H1 (cell line): ENCODE results near the gene SLC13A5.

ENCODE experiments used
- ATF2 ChIP-seq: IDR thresholded peaks from 2 replicates; pipeline ENCODE4 v1.6.1; 2012; ENCODE audit warnings: low read length, inconsistent platforms
- CTCF ChIP-seq, 3 experiments: IDR thresholded peaks; 1 replicate in 2 of 3; 2 replicates in 1 of 3; pipeline versions ENCODE4 v1.5.1 to v1.6.1; 2011; ENCODE audit warnings: low read length in 3 of 3, mild to moderate bottlenecking in 3 of 3, inconsistent platforms in 2 of 3, low read depth in 1 of 3, moderate library complexity in 1 of 3; ENCODE audit not compliant: insufficient read depth in 1 of 3; ENCODE audit errors: control extremely low read depth in 1 of 3
- EP300 ChIP-seq, 2 experiments: IDR thresholded peaks; 1 replicate in 1 of 2; 2 replicates in 1 of 2; pipeline ENCODE4 v1.6.1; 2011 to 2012; ENCODE audit warnings: low read depth in 2 of 2, low read length in 2 of 2, mild to moderate bottlenecking in 2 of 2, borderline replicate concordance in 1 of 2, inconsistent platforms in 1 of 2, moderate library complexity in 1 of 2
- HDAC6 ChIP-seq: IDR thresholded peaks from one replicate; pipeline ENCODE4 v1.7.1; 2012; ENCODE audit warnings: low read depth, mild to moderate bottlenecking, inconsistent platforms, low read length, moderate library complexity
- KDM5A ChIP-seq: fragments of 200-600 bp; IDR thresholded peaks from 2 replicates; pipeline ENCODE4 v1.7.1; 2012; ENCODE audit warnings: mild to moderate bottlenecking, low read length, inconsistent platforms, mixed read lengths
- RAD21 ChIP-seq, 2 experiments: IDR thresholded peaks in 1 of 2; conservative IDR thresholded peaks in 1 of 2; 2 replicates each; pipeline ENCODE4 v1.6.1; 2011; ENCODE audit warnings: low read depth in 2 of 2, low read length in 2 of 2, improper control_type of control experiment in 1 of 2, inconsistent platforms in 1 of 2, mild to moderate bottlenecking in 1 of 2, moderate library complexity in 1 of 2
- RXRA ChIP-seq: IDR thresholded peaks from 2 replicates; pipeline ENCODE4 v1.6.1; 2011; ENCODE audit warnings: low read depth, mild to moderate bottlenecking, low read length, moderate library complexity; ENCODE audit not compliant: insufficient read depth
- SUZ12 ChIP-seq: fragments of 200-600 bp; sonication (generic); IDR thresholded peaks from 2 replicates; pipeline ENCODE4 v1.6.1; 2012; ENCODE audit warnings: mild to moderate bottlenecking, inconsistent platforms, low read length, moderate library complexity, mixed read lengths

- TF ChIP-seq CTCF (IDR thresholded peaks at IDR 0.05; ENCODE audit: control extremely low read depth in 1 of 3, insufficient read depth in 1 of 3, low read depth in 1 of 3, low read length in 3 of 3) (no peak), SUZ12 (no peak), KDM5A (no peak), HDAC6 (no peak), ATF2 (no peak), RAD21 (IDR thresholded peaks at IDR 0.05 in 1 of 2, conservative IDR thresholded peaks at IDR 0.05 in 1 of 2; ENCODE audit: low read depth in 2 of 2, low read length in 2 of 2) (no peak), RXRA (no peak), EP300 (IDR thresholded peaks at IDR 0.05; ENCODE audit: borderline replicate concordance in 1 of 2, low read depth in 2 of 2, low read length in 2 of 2) (no peak)
These were observed 33.9 kb downstream of the SLC13A5 start for GRCh38 chr17:6679241-6679640.
